CD4-positive, alpha-beta T cell treated with Interleukin-17A for 4 hours (primary cell): ENCODE results near the gene CAAP1.
"Not testable (repeated sequence)": the region's sequence is repeated elsewhere in the genome, so short reads cannot be mapped to it uniquely, and the experiment has no call there.

Experiments
- DNase-seq: peaks from one replicate; pipeline ENCODE4 v3.0.0-alpha.2; 2020; ENCODE audit warnings: mixed read lengths

CAAP1 gene

GRCh38 chr9:26892251-26893029, at the start of gene CAAP1:
Gene CAAP1 (minus strand): TSS chr9:26892802. CDS start chr9:26892715, 87 bp downstream.
- DNase-seq = peak; percentile 93

- DNase-seq = no peak
Observed at GRCh38 chr9:26940779-26941178, 48.2 kb upstream of the CAAP1 start.

- DNase-seq = no peak
Observed at GRCh38 chr9:26939955-26940711, 47.5 kb upstream of the CAAP1 start.

GRCh38 chr9:26937816-26938371, 45.3 kb upstream of the CAAP1 start:
- no peak for DNase-seq

GRCh38 chr9:26935847-26936246, 43.2 kb upstream of the CAAP1 start:
- no peak for DNase-seq

- DNase-seq = no peak
Observed at GRCh38 chr9:26928902-26929495, 36.4 kb upstream of the CAAP1 start.

- DNase-seq = no peak
Observed at GRCh38 chr9:26925609-26926008, 33.0 kb upstream of the CAAP1 start.

GRCh38 chr9:26919698-26920097, 27.1 kb upstream of the CAAP1 start:
- no peak for DNase-seq

GRCh38 chr9:26913138-26913668, 20.6 kb upstream of the CAAP1 start:
- no peak for DNase-seq

- DNase-seq = no peak
Observed at GRCh38 chr9:26904671-26905070, 12.1 kb upstream of the CAAP1 start.

- no peak for DNase-seq
Observed at GRCh38 chr9:26904070-26904469, 11.5 kb upstream of the CAAP1 start.

GRCh38 chr9:26893030-26893676, 551 bp upstream of the CAAP1 start:
- DNase-seq = no peak

GRCh38 chr9:26891726-26892125, 876 bp downstream of the CAAP1 start:
- DNase-seq = no peak

- DNase-seq = no peak
Observed at GRCh38 chr9:26888271-26888670, 4.3 kb downstream of the CAAP1 start.

GRCh38 chr9:26882154-26882553, 10.4 kb downstream of the CAAP1 start:
- no peak for DNase-seq

GRCh38 chr9:26880262-26880661, 12.3 kb downstream of the CAAP1 start:
- DNase-seq = no peak

GRCh38 chr9:26875155-26875554, 17.4 kb downstream of the CAAP1 start:
- DNase-seq = not testable (repeated sequence)

- no peak for DNase-seq
Observed at GRCh38 chr9:26870292-26870691, 22.3 kb downstream of the CAAP1 start.

- DNase-seq = no peak
Observed at GRCh38 chr9:26863074-26863473, 29.5 kb downstream of the CAAP1 start.

GRCh38 chr9:26856413-26857032, 36.1 kb downstream of the CAAP1 start:
- DNase-seq = no peak

GRCh38 chr9:26850995-26851394, 41.6 kb downstream of the CAAP1 start:
- DNase-seq = no peak

GRCh38 chr9:26833792-26834191, 58.8 kb downstream of the CAAP1 start:
- DNase-seq = no peak
